CD4-positive, alpha-beta T cell (primary cell): ENCODE measurements around the gene SCAPER. TPM values are rescaled to one million over a fixed set of nuclear protein-coding genes. Genes with fewer than 3 reads are reported as not detected.

Experiments
- ATAC-seq: fragments of 200-7000 bp; cut with Tn5 transposase; one replicate; pipeline ENCODE4 v1.10.0; 2022; ENCODE audit warnings: mild to moderate bottlenecking; ENCODE audit not compliant: poor library complexity
- CTCF ChIA-PET: fragments of 350-600 bp; sonication (Branson Sonifier 250); formaldehyde crosslinking; loops from one replicate; lab custom pipeline; 2021; ENCODE audit warnings: antibody characterized with exemption, inconsistent platforms; lab: Charles Lee
- POLR2A ChIA-PET: fragments of 350-600 bp; sonication (Branson Sonifier 250); formaldehyde crosslinking; loops from one replicate; lab custom pipeline; 2021; ENCODE audit warnings: antibody characterized with exemption, inconsistent platforms; lab: Charles Lee
- DNase-seq, 14 experiments: peaks; one replicate each; pipeline ENCODE4 v3.0.0-alpha.2; 2013 to 2020; ENCODE audit warnings: mixed read lengths in 2 of 14
- H3K27ac ChIP-seq, 2 donors: one replicate each; pipeline versions ENCODE4 v1.5.1 to v1.7.0; 2013; ENCODE audit warnings: low read length in 2 of 2, low read depth in 1 of 2, mild to moderate bottlenecking in 1 of 2
- H3K27me3 ChIP-seq, 2 experiments: 1 replicate in 1 of 2; 2 replicates in 1 of 2; pipeline versions ENCODE4 v1.6.1 to v1.7.0; 2013; ENCODE audit warnings: low read length in 2 of 2, control low read depth in 1 of 2, mild to moderate bottlenecking in 1 of 2, moderate library complexity in 1 of 2; ENCODE audit not compliant: insufficient read depth in 2 of 2, control insufficient read depth in 1 of 2
- H3K36me3 ChIP-seq: one replicate; pipeline ENCODE4 v1.6.1; 2013; ENCODE audit warnings: low read length, control low read depth; ENCODE audit not compliant: insufficient read depth
- H3K4me1 ChIP-seq: one replicate; pipeline ENCODE4 v1.6.1; 2013; ENCODE audit warnings: low read length, control low read depth; ENCODE audit not compliant: insufficient read depth
- H3K4me3 ChIP-seq: one replicate; pipeline ENCODE4 v1.5.1; 2013; ENCODE audit warnings: mild to moderate bottlenecking, low read length, moderate library complexity
- H3K9me3 ChIP-seq, 2 experiments: 1 replicate in 1 of 2; 2 replicates in 1 of 2; pipeline versions ENCODE4 v1.6.1 to v1.7.0; 2013; ENCODE audit warnings: low read length in 2 of 2, mild to moderate bottlenecking in 2 of 2, control low read depth in 1 of 2, moderate library complexity in 1 of 2; ENCODE audit not compliant: control insufficient read depth in 1 of 2, insufficient read depth in 1 of 2
- H3K27ac Mint-ChIP-seq: one replicate; pipeline ENCODE4 v1.8.0; 2020; ENCODE audit warnings: mixed read lengths
- H3K27me3 Mint-ChIP-seq: one replicate; pipeline ENCODE4 v1.8.0; 2021; ENCODE audit warnings: mixed read lengths
- H3K36me3 Mint-ChIP-seq: one replicate; pipeline ENCODE4 v1.8.0; 2021; ENCODE audit warnings: low read depth, mixed read lengths
- H3K4me1 Mint-ChIP-seq: one replicate; pipeline ENCODE4 v1.8.0; 2021; ENCODE audit warnings: low read depth, mixed read lengths
- H3K4me3 Mint-ChIP-seq: one replicate; pipeline ENCODE4 v1.8.0; 2020; ENCODE audit warnings: mild to moderate bottlenecking, mixed read lengths
- H3K9me3 Mint-ChIP-seq: one replicate; pipeline ENCODE4 v1.8.0; 2020; ENCODE audit warnings: mixed read lengths
- CTCF ChIP-seq: fragments of 200-600 bp; IDR thresholded peaks from one replicate; pipeline ENCODE4 v1.8.0; 2022; ENCODE audit warnings: antibody characterized with exemption, mild to moderate bottlenecking
- intact Hi-C, 2 experiments: fragments of 100-400 bp; cut with DNase I in 1 of 2; cut with micrococcal nuclease in 1 of 2; formaldehyde crosslinking; loops; one replicate each; pipeline versions ENCODE4 v1.15.1 to v1.9.0; 2023 to 2025; cut with DNase I, micrococcal nuclease
- total RNA-seq, 174 experiments: library from RNA in 2 of 174; stranded (reverse) in 2 of 174; gene quantifications; one replicate each; pipeline ENCODE4 v1.2.3 and lab custom pipeline; 2021 to 2026

The SCAPER gene
- total RNA-seq, 2 experiments from 2014 or later, result 40.3 to 41.2 TPM

DNA sequence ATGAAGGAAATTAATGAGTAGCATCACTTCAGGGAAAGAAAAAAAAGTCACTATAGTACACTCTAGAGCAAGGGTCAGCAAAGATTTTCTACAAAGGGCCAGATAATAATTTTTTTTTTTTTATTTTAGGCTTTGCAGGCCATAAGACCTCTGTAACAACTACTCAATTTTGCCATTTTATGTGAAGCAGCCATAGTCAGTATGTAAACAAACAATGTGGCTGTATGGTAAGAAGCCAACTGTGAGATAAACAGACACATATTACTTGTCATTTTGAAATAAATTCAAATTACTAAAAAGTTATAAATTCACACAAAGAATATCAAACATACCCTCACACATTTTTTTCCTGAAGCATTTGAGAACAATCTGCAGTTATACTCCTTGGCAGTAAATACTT lies 40.6 kb downstream of the SCAPER start:
- POLR2A ChIA-PET, result no interaction called here
- Mint-ChIP-seq H3K9me3 (no peaks in the 10 kb centered on the region), H3K36me3 (peaks cover 11% of the 10 kb centered on the region), H3K27ac (no peak overlapping the region), H3K4me3 (no peak overlapping the region), H3K4me1 (peaks cover 46% of the 10 kb centered on the region), H3K27me3 (no peaks in the 10 kb centered on the region)
- TF ChIP-seq CTCF, result no peak
- ATAC-seq (no peak), DNase-seq (no peak)
- H3K27ac ChIP-seq, result no peak overlapping the region
- intact Hi-C loops, result no loop called here
- no peaks in the 10 kb centered on the region for H3K36me3 ChIP-seq
- no peaks in the 10 kb centered on the region for H3K27me3 ChIP-seq
- H3K4me1 ChIP-seq, result no peaks in the 10 kb centered on the region
- no peaks in the 10 kb centered on the region for H3K9me3 ChIP-seq
- H3K4me3 ChIP-seq, result no peak overlapping the region
- CTCF ChIA-PET, result no interaction called here

DNA sequence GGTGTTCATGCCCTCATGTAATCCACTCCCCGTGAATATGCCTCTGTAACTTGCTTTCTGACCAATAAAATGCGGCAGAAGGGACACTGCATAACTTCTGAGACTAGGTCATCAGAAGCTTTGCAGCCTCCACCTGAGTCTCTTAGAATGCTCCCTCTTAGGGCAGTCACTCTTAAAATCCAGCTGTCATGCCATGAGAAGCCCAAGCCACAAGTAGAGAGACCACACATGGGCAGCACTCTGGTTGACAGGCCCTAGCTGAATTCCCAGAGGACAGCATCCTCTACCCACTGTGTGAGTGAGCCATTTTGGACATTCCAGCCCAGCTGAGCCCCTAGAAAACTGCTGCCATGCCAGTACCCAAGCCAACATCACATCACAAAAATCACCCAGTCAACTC lies 41.4 kb downstream of the SCAPER start:
- CTCF ChIA-PET, result no interaction called here
- H3K4me1 ChIP-seq, result no peaks in the 10 kb centered on the region
- H3K4me3 ChIP-seq, result no peak overlapping the region
- Mint-ChIP-seq H3K4me3 (no peak overlapping the region), H3K36me3 (peaks cover 17% of the 10 kb centered on the region), H3K27me3 (no peaks in the 10 kb centered on the region), H3K4me1 (peaks cover 40% of the 10 kb centered on the region), H3K9me3 (no peaks in the 10 kb centered on the region), H3K27ac (no peak overlapping the region)
- H3K27ac ChIP-seq, result no peak overlapping the region
- H3K27me3 ChIP-seq, result no peaks in the 10 kb centered on the region
- H3K36me3 ChIP-seq, result no peaks in the 10 kb centered on the region
- POLR2A ChIA-PET, result no interaction called here
- ATAC-seq (no peak), DNase-seq (no peak)
- no peaks in the 10 kb centered on the region for H3K9me3 ChIP-seq
- TF ChIP-seq CTCF, result no peak
- intact Hi-C loops, result no loop called here

- H3K9me3 ChIP-seq, result no peaks in the 10 kb centered on the region
- CTCF ChIA-PET, result no interaction called here
- H3K27me3 Mint-ChIP-seq, result no peaks in the 10 kb centered on the region
Observed at GRCh38 chr15:76863123-76863522, 42.0 kb downstream of the SCAPER start.

More at GRCh38 chr15:76863123-76863522, 42.0 kb downstream of the SCAPER start:
- H3K36me3 Mint-ChIP-seq, result peaks cover 21% of the 10 kb centered on the region
- no peak overlapping the region for H3K27ac Mint-ChIP-seq
- no peak for TF ChIP-seq CTCF
- POLR2A ChIA-PET, result no interaction called here
- Histone ChIP-seq H3K36me3 (no peaks in the 10 kb centered on the region), H3K4me1 (no peaks in the 10 kb centered on the region), H3K4me3 (no peak overlapping the region), H3K27ac (no peak overlapping the region), H3K27me3 (no peaks in the 10 kb centered on the region)
- H3K4me3 Mint-ChIP-seq, result no peak overlapping the region
- DNase-seq (no peak), ATAC-seq (no peak)
- intact Hi-C loops, result no loop called here
- no peaks in the 10 kb centered on the region for H3K9me3 Mint-ChIP-seq
- peaks cover 40% of the 10 kb centered on the region for H3K4me1 Mint-ChIP-seq
